ENCODE data around the gene KMT2D.

- TF ChIP-seq CTCF (IDR thresholded peaks at IDR 0.05) (no peak), POLR2A (IDR thresholded peaks at IDR 0.05) (no peak)
Measured at GRCh38 chr12:49026101-49026500, 34.5 kb downstream of the KMT2D start.
